K562 (cell line): ENCODE measurements around the gene SHISAL1. TPM values are rescaled to one million over a fixed set of nuclear protein-coding genes. Genes with fewer than 3 reads are reported as not detected.

Experiments used
- ATAC-seq: fragments of 200-7000 bp; cut with Tn5 transposase; 3 replicates; pipeline ENCODE4 v1.9.1; 2020; ENCODE audit warnings: moderate library complexity
- BruUV-seq: library from RNA; stranded (reverse); fragments of 400-500 nt; replicated peaks from 2 replicates; lab custom pipeline; 2021; lab: Mats Ljungman, UMichigan
- CTCF ChIA-PET: fragments of 300-600 bp; formaldehyde crosslinking; extraction: SDS; loops from one replicate; lab custom pipeline; 2021; ENCODE audit warnings: low intra/inter-chr PET ratio; lab: Yijun Ruan, JAX
- POLR2A ChIA-PET: fragments of 300-600, 350-650 bp; sonication (Branson Sonifier 250); formaldehyde crosslinking; extraction: SDS; loops from one replicate; lab custom pipeline; 2021; ENCODE audit warnings: antibody characterized with exemption, inconsistent platforms; lab: Yijun Ruan, JAX
- DNase-seq, 4 experiments: peaks; one replicate each; pipeline versions ENCODE4 v3.0.0 to v3.0.0-alpha.2; 2011 to 2018; ENCODE audit warnings: low spot score in 3 of 4, mixed read lengths in 3 of 4; ENCODE audit errors: extremely low read depth in 1 of 4
- FAIRE-seq: peaks from 2 replicates; lab custom pipeline; 2011; peaks lifted over from hg19 to GRCh38; lab: Jason Lieb, UNC
- H2AFZ ChIP-seq: 2 replicates; pipeline ENCODE4 v1.6.0; 2011; ENCODE audit warnings: low read depth, low read length, control low read depth, inconsistent platforms
- H3K27ac ChIP-seq: fragments of 200-600 bp; 3 replicates; pipeline ENCODE4 v1.8.0; 2011; ENCODE audit warnings: low read depth, mild to moderate bottlenecking, control low read depth, inconsistent platforms, low read length, moderate library complexity, mixed read lengths; ENCODE audit errors: extremely low read depth
- H3K27me3 ChIP-seq, 2 experiments: fragments of 300-600 bp in 1 of 2; 2 replicates in 1 of 2; 3 replicates in 1 of 2; pipeline versions ENCODE4 v1.6.0 to v1.8.0; 2011; ENCODE audit warnings: inconsistent platforms in 2 of 2, low read length in 2 of 2, mild to moderate bottlenecking in 1 of 2, mixed read lengths in 1 of 2, moderate library complexity in 1 of 2; ENCODE audit not compliant: control insufficient read depth in 2 of 2, insufficient read depth in 2 of 2
- H3K36me3 ChIP-seq: fragments of 300-600 bp; 3 replicates; pipeline ENCODE4 v1.8.0; 2011; ENCODE audit warnings: mild to moderate bottlenecking, low read length, inconsistent platforms; ENCODE audit not compliant: control insufficient read depth, insufficient read depth
- H3K4me1 ChIP-seq, 2 experiments: fragments of 200-600 bp in 1 of 2; replicated peaks in 1 of 2; 2 replicates in 1 of 2; 3 replicates in 1 of 2; pipeline versions ENCODE4 v1.5.1 to v1.8.0; 2011; ENCODE audit warnings: inconsistent platforms in 2 of 2, low read length in 2 of 2, mild to moderate bottlenecking in 1 of 2, mixed read lengths in 1 of 2, moderate library complexity in 1 of 2; ENCODE audit not compliant: control insufficient read depth in 2 of 2, insufficient read depth in 2 of 2
- H3K4me2 ChIP-seq: 2 replicates; pipeline ENCODE4 v1.6.1; 2011; ENCODE audit warnings: low read length, control low read depth, inconsistent platforms, mixed read lengths; ENCODE audit not compliant: insufficient read depth
- H3K4me3 ChIP-seq: fragments of 200-600 bp; sonication (generic), shearing (Covaris generic); 2 replicates; pipeline ENCODE4 v1.5.1; 2016; ENCODE audit warnings: control low read depth, inconsistent platforms
- H3K79me2 ChIP-seq: fragments of 200-600 bp; 3 replicates; pipeline ENCODE4 v1.8.0; 2011; ENCODE audit warnings: low read length, inconsistent platforms; ENCODE audit not compliant: control insufficient read depth, insufficient read depth
- H3K9ac ChIP-seq, 2 experiments: 2 replicates each; pipeline versions ENCODE4 v1.6.0 to v1.6.1; 2011; ENCODE audit warnings: low read depth in 2 of 2, low read length in 2 of 2, control low read depth in 1 of 2, inconsistent platforms in 1 of 2, mild to moderate bottlenecking in 1 of 2, mixed read lengths in 1 of 2; ENCODE audit not compliant: insufficient read depth in 1 of 2
- H3K9me1 ChIP-seq: one replicate; pipeline ENCODE4 v1.6.0; 2011; ENCODE audit warnings: inconsistent platforms, mild to moderate bottlenecking, low read length, moderate library complexity; ENCODE audit not compliant: control insufficient read depth, insufficient read depth
- H3K9me3 ChIP-seq: replicated peaks from 2 replicates; pipeline ENCODE4 v1.5.1; 2011; ENCODE audit warnings: low read depth, low read length, inconsistent platforms; ENCODE audit not compliant: control insufficient read depth, insufficient read depth
- H4K20me1 ChIP-seq: replicated peaks from 2 replicates; pipeline ENCODE4 v1.6.1; 2011; ENCODE audit warnings: low read length, inconsistent platforms, mixed read lengths; ENCODE audit not compliant: control insufficient read depth, insufficient read depth
- BCOR ChIP-seq: fragments of 450-650 bp; IDR thresholded peaks from 2 replicates; pipeline ENCODE4 v1.6.1; 2016
- C11orf30 ChIP-seq: fragments of 450-650 bp; IDR thresholded peaks from 2 replicates; pipeline ENCODE4 v1.6.1; 2016; ENCODE audit warnings: low read depth, mild to moderate bottlenecking
- FOXA1 ChIP-seq: fragments of 450-650 bp; IDR thresholded peaks from 2 replicates; pipeline ENCODE4 v1.6.1; 2016; ENCODE audit warnings: mild to moderate bottlenecking, borderline replicate concordance
- MAFF ChIP-seq: IDR thresholded peaks from 2 replicates; pipeline ENCODE4 v1.6.1; 2012; ENCODE audit warnings: low read length, improper control_type of control experiment
- MAFG ChIP-seq: fragments of 450-650 bp; conservative IDR thresholded peaks from 2 replicates; pipeline ENCODE4 v1.6.1; 2016; ENCODE audit warnings: missing genetic modification characterization, missing compliant biosample characterization
- MAFK ChIP-seq: IDR thresholded peaks from 2 replicates; pipeline ENCODE4 v1.6.1; 2011; ENCODE audit warnings: low read length, improper control_type of control experiment
- SP2 ChIP-seq: IDR thresholded peaks from 2 replicates; pipeline ENCODE4 v1.6.1; 2011; ENCODE audit warnings: mild to moderate bottlenecking, low read depth, low read length, moderate library complexity; ENCODE audit not compliant: poor library complexity, severe bottlenecking; ENCODE audit errors: extremely low read depth
- ZNF12 ChIP-seq: sonication (generic); formaldehyde crosslinking; IDR thresholded peaks from 2 replicates; pipeline ENCODE4 v1.4.0; 2020; ENCODE audit warnings: mild to moderate bottlenecking, missing genetic modification reagents
- ZNF143 ChIP-seq: sonication (generic); formaldehyde crosslinking; IDR thresholded peaks from 2 replicates; pipeline ENCODE4 v1.9.0; 2022; ENCODE audit warnings: mild to moderate bottlenecking, missing genetic modification reagents
- ZNF23 ChIP-seq: fragments of 250-450 bp; sonication (Bioruptor Pico); IDR thresholded peaks from 2 replicates; pipeline ENCODE4 v1.4.0; 2020; ENCODE audit warnings: mild to moderate bottlenecking
- ZNF316 ChIP-seq: fragments of 450-650 bp; IDR thresholded peaks from 2 replicates; pipeline ENCODE4 v1.6.1; 2016
- ZNF830 ChIP-seq: fragments of 250-450 bp; sonication (Bioruptor Pico); IDR thresholded peaks from 2 replicates; pipeline ENCODE4 v1.5.0; 2021; ENCODE audit warnings: mild to moderate bottlenecking
- WGBS: fragments of 100-300 bp; shearing (Covaris generic); methylation state at CpG from one replicate; pipeline ENCODE4 v1.1.6; 2016; ENCODE audit warnings: low coverage, mixed read lengths; ENCODE audit not compliant: insufficient coverage; ENCODE audit errors: missing lambda C conversion rate; 5-methylcytosine and 5-hydroxymethylcytosine counted together
- in situ Hi-C: fragments of 300-500 bp; cut with MboI; formaldehyde crosslinking; loops from 4 replicates; pipeline ENCODE4 v1.15.0; 2018; ENCODE audit warnings: inconsistent platforms, mixed read lengths
- intact Hi-C: fragments of 100-400 bp; cut with micrococcal nuclease; formaldehyde crosslinking; loops from 2 replicates; pipeline ENCODE4 v1.14.2; 2022
- polyA plus RNA-seq, 8 experiments: library from polyadenylated mRNA; depleted of rRNA in 4 of 8; stranded (reverse) in 5 of 8; unstranded in 3 of 8; fragments of >200 nt; fragmentation: Nextera tagmentation in 2 of 8; fragmentation: Illumina TruSeq in 1 of 8; extraction: Ambion mirVana in 2 of 8; extraction: Trizol in 1 of 8; gene quantifications; 2 replicates each; pipeline versions ENCODE4 v1.2.1 to v1.2.3, GENCODE V29; 2011 to 2014; ENCODE audit warnings: inconsistent platforms in 1 of 8, missing spikeins in 1 of 8
- total RNA-seq, 7 experiments: library from RNA; depleted of rRNA in 6 of 7; stranded (reverse); fragments of >200 nt in 6 of 7; fragmentation: Illumina TruSeq in 2 of 7; extraction: Trizol in 2 of 7; gene quantifications; 2 replicates each; pipeline versions ENCODE4 v1.2.1 to v1.2.3, GENCODE V29; 2011 to 2021; ENCODE audit warnings: low replicate concordance in 1 of 7
- TF ChIP-seq, protein P1 (sequence below): fragments of 250-450 bp; sonication (Bioruptor Pico); IDR thresholded peaks from 2 replicates; pipeline ENCODE4 v1.4.0; 2020; ENCODE audit warnings: mild to moderate bottlenecking, moderate library complexity, borderline replicate concordance
- TF ChIP-seq, protein P2 (sequence below): fragments of 250-450 bp; sonication (Bioruptor Pico); IDR thresholded peaks from 2 replicates; pipeline ENCODE4 v1.8.0; 2022; ENCODE audit warnings: moderate library complexity, mild to moderate bottlenecking, inconsistent platforms
- TF ChIP-seq, protein P3 (sequence below): fragments of 450-650 bp; conservative IDR thresholded peaks from 2 replicates; pipeline ENCODE4 v1.6.1; 2016; ENCODE audit warnings: missing genetic modification characterization, low read depth, mild to moderate bottlenecking, missing compliant biosample characterization, moderate library complexity

SHISAL1 gene
- total and polyA plus RNA-seq, 9 of the 15 experiments (the other 6 are each of a cell fraction or from before 2014, with no cell fraction given), result not detected

DNA sequence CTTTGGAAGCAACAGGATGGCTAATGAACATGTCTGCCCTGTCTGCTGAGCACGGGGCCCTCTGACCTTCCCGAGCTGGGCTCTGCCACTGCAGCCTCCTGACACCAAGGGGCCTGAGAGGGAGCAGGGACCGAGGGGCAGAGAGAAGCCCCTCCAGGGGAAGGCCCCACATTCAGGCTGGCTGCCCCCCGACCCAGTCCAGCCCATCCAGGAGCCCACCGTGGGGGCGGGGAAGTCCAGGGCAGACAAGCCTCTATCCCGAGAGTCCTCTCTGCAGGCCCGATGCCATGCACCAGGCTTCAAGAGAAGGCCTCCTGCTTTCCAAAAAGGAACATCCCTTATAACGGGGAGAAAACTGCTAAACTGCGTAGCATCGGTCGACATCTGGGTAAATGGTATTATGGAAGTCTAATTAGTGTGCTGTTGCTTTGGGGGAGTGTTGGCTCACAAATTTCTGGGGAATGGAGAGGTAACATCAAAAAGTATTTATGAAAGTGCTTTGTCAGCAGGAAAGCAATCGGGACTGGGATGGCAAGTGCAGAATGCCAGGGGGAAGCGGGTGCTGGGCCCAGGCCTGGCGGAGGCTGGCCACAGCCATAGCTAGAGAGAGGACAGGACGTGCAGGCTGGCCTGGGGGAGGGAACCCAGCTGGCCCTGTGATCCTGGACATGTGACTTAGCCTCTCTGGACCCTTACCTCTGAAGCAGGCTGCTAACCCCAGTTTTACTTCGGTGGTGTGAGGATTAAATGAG, 5.3 kb upstream of the SHISAL1 start:
- in situ Hi-C loops, result no loop called here
- Histone ChIP-seq H3K79me2 (no peaks in the 10 kb centered on the region), H3K4me1 (no peaks in the 10 kb centered on the region; a peak in 1 of 5 replicates), H3K4me3 (no peak overlapping the region), H3K27me3 (peaks cover 0 to 23% of the 10 kb centered on the region in 2 experiments; a peak in 2 of 5 replicates), H3K27ac (no peak overlapping the region), H3K4me2 (no peak overlapping the region), H3K9ac (no peak overlapping the region), H4K20me1 (0 out of 2 replicates have a peak, but pooled peaks cover 4% of the 10 kb centered on the region), H3K9me3 (no peaks in the 10 kb centered on the region), H2AFZ (no peak overlapping the region)
- POLR2A ChIA-PET, result interaction anchor here (0.6 kb wide), 1 partner anchor 123 kb away, joined by 3 read pairs; no protein-coding TSS in a partner anchor
- FAIRE-seq (no peak), ATAC-seq (no peak), DNase-seq (no peak)
- no peak for TF ChIP-seq BCOR
- TF ChIP-seq ZNF143 (CRISPR knock-in tag), result no peak
- TF ChIP-seq, protein P1, sequence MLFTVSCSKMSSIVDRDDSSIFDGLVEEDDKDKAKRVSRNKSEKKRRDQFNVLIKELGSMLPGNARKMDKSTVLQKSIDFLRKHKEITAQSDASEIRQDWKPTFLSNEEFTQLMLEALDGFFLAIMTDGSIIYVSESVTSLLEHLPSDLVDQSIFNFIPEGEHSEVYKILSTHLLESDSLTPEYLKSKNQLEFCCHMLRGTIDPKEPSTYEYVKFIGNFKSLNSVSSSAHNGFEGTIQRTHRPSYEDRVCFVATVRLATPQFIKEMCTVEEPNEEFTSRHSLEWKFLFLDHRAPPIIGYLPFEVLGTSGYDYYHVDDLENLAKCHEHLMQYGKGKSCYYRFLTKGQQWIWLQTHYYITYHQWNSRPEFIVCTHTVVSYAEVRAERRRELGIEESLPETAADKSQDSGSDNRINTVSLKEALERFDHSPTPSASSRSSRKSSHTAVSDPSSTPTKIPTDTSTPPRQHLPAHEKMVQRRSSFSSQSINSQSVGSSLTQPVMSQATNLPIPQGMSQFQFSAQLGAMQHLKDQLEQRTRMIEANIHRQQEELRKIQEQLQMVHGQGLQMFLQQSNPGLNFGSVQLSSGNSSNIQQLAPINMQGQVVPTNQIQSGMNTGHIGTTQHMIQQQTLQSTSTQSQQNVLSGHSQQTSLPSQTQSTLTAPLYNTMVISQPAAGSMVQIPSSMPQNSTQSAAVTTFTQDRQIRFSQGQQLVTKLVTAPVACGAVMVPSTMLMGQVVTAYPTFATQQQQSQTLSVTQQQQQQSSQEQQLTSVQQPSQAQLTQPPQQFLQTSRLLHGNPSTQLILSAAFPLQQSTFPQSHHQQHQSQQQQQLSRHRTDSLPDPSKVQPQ (CRISPR knock-in tag), result no peak
- TF ChIP-seq, protein P2, sequence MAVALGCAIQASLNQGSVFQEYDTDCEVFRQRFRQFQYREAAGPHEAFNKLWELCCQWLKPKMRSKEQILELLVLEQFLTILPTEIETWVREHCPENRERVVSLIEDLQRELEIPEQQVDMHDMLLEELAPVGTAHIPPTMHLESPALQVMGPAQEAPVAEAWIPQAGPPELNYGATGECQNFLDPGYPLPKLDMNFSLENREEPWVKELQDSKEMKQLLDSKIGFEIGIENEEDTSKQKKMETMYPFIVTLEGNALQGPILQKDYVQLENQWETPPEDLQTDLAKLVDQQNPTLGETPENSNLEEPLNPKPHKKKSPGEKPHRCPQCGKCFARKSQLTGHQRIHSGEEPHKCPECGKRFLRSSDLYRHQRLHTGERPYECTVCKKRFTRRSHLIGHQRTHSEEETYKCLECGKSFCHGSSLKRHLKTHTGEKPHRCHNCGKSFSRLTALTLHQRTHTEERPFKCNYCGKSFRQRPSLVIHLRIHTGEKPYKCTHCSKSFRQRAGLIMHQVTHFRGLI (CRISPR knock-in tag), result no peak
- no peak for TF ChIP-seq FOXA1
- TF ChIP-seq MAFK, result peak; percentile 54; the same call in 1 of the 2 replicates
- peak; percentile 47 for TF ChIP-seq MAFG (tag)
- TF ChIP-seq ZNF12, result no peak
- peak; percentile 65 for TF ChIP-seq ZNF316
- no peak for TF ChIP-seq SP2
- no peak for TF ChIP-seq ZNF23 (CRISPR knock-in tag)
- TF ChIP-seq, protein P3, sequence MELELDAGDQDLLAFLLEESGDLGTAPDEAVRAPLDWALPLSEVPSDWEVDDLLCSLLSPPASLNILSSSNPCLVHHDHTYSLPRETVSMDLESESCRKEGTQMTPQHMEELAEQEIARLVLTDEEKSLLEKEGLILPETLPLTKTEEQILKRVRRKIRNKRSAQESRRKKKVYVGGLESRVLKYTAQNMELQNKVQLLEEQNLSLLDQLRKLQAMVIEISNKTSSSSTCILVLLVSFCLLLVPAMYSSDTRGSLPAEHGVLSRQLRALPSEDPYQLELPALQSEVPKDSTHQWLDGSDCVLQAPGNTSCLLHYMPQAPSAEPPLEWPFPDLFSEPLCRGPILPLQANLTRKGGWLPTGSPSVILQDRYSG (tag), result no peak
- TF ChIP-seq ZNF830 (CRISPR knock-in tag), result no peak
- peak; percentile 37; the same call in 1 of the 2 replicates for TF ChIP-seq MAFF
- TF ChIP-seq C11orf30, result peak; percentile 59; the same call in 1 of the 2 replicates
- TF ChIP-seq, all 486 proteins: peak for 5
- no peaks in the 10 kb centered on the region for H3K36me3 ChIP-seq
- no peaks in the 10 kb centered on the region for H3K9me1 ChIP-seq
- intact Hi-C loops, result no loop called here
- 2% methylated on average over 16 of the region's 17 CpGs for WGBS
- CTCF ChIA-PET, result no interaction called here
- BruUV-seq, result no TSS peak
